GM12801 (cell line): Measurements from ENCODE around the gene RPL12.

Experiments
- CTCF ChIP-seq: IDR thresholded peaks from one replicate; pipeline ENCODE4 v1.5.1; 2011; ENCODE audit warnings: control low read depth; ENCODE audit not compliant: insufficient read length; ENCODE audit errors: extremely low read depth

Gene RPL12

GRCh38 chr9:127446713-127447415, 4.3 kb downstream of the RPL12 start:
- TF ChIP-seq CTCF = no peak

DNA sequence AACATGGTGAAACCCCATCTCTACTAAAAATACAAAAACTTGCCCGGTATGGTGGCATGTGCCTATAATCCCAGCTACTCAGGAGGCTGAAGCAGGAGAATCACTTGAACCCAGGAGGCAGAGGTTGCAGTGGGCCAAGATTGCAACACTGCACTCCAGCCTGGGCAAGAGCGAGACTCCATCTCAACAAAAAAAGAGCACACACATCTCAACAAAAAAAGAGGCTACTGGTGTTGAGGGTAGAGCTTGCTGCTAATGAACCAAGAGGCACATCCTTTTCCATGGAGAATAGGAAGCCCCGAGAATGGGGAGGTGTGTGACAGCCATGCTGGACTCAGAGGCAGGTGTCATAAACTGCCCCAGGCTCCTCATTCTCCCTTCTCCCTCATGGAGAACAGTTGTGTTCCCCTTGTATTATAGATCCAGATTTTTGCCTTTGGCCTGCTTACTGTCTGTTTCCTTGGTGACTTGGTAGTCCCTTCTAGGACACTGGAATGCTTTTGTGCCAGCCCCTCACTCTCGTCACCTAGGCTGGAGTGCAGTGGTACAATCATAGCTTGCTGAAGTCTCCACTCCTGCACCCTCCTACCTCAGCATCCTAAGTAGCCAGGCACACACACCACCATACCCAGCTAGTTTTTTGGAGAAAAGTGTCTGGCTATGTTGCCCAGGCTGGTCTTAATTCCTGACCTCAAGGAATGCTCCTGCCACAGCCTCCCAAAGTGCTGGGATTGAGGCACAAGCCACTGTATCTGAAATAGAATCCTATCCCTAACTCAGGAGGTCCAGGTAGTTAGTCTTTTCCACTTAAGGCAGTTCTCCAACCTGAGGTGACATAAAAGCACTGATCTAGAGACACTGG, 5.1 kb downstream of the RPL12 start:
- no peak for TF ChIP-seq CTCF

DNA sequence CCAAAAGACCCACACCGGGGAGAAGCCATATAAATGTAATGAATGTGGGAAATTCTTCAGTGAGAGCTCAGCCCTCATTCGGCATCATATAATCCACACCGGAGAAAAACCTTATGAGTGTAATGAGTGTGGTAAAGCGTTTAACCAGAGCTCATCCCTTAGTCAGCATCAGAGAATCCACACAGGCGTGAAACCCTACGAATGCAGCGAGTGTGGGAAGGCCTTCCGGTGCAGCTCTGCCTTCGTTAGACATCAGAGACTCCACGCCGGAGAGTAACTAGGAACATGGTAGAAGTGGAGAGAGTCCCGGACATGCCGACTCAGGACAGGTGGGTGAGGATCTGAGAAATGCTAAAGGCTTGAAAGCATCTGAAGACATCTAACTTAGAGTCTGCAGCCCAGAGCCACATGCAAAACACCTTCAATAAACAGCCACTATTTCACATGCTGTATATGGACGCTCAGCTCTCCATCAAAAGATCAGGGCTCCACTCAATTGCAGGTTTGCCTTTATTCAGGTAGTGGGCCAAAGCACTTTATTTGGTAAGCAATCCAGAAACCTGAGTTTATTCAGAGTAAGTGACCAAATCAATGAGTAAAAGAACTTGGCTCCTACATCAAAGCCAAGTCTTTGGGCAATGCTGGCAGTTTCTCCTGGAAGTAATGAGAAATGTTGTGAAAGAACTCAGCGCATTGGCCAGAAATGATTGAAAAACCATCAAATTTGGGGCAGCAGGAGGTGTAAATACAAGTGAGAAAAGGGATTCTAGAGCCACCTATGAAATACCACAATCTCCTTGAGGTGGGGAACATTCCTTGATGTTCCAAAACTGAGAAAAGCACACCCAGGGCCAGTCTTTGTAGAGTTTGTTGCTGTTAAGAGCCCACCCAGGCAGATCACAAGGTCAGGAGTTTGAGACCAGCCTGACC, 6.0 kb downstream of the RPL12 start:
- no peak for TF ChIP-seq CTCF

DNA sequence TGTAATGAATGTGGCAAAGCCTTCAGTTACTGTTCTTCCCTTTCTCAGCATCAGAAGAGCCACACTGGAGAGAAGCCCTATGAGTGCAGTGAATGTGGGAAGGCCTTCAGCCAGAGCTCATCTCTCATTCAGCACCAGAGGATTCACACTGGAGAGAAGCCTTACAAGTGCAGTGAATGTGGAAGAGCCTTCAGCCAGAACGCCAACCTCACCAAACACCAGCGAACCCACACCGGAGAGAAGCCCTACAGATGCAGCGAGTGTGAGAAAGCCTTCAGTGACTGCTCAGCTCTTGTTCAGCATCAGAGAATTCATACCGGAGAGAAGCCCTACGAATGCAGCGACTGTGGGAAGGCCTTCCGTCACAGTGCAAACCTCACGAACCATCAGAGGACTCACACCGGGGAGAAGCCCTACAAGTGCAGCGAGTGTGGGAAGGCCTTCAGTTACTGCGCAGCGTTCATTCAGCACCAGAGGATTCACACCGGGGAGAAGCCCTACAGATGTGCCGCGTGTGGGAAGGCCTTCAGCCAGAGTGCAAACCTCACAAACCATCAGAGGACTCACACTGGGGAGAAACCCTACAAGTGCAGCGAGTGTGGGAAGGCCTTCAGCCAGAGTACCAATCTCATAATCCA, 6.8 kb downstream of the RPL12 start:
- no peak for TF ChIP-seq CTCF

- TF ChIP-seq CTCF = no peak
Observed at GRCh38 chr9:127438394-127438793, 12.8 kb downstream of the RPL12 start.

DNA sequence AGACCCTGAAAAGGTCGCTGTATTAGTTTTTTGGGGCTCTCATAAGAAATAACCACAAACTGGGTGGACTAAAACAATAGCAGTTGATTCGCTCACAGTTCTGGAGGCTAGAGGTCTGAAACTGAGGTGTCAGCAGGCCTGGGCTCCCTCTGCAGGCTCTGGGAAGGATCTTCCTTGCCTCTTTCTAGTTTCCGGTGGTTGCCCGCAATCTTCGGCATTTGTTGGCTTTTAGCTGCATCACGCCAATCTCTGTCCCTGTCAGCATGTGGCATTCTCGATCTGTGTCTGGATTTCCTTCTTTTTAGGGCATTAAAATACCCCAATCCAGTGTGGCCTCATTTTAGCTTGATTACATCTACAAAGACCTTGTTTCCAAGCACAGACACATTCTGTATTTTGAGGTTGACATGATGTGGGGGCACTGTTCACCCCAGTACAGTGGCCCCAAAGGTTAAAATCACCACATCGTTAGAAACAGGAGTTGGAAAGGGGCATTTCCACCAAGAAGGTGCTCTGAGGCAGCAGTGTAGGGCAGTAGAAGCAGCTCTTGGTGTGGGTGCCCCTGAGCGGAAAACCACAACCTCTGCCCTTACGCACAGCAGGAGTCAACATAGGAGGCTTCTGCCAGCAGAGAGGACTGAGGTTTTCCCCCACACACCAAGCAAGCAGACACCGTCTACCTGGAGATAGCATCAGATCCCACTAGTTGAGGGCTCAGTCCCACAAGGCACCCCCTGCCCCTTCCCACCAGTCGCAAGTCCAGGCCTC, 13.5 kb downstream of the RPL12 start:
- no peak for TF ChIP-seq CTCF
